Naive B cell (primary cell): ENCODE data around the gene VPS13A. TPM values are rescaled to one million over a fixed set of nuclear protein-coding genes. Genes with fewer than 3 reads are reported as not detected.
"Not testable (repeated sequence)": the region's sequence is repeated elsewhere in the genome, so short reads cannot be mapped to it uniquely, and the experiment has no call there.

Source experiments
- ATAC-seq, 2 donors: fragments of 150-1000 bp; cut with Tn5 transposase; 2 replicates each; pipeline ENCODE4 v1.10.0; 2021; ENCODE audit warnings: low read depth in 2 of 2, mild to moderate bottlenecking in 2 of 2, moderate library complexity in 2 of 2
- DNase-seq: peaks from one replicate; pipeline ENCODE4 v3.0.0; 2022
- H3K27ac Mint-ChIP-seq, 6 donors: one replicate each; pipeline ENCODE4 v1.8.0; 2020 to 2022; ENCODE audit warnings: mild to moderate bottlenecking in 6 of 6, mixed read lengths in 6 of 6, moderate library complexity in 5 of 6, inconsistent platforms in 2 of 6
- H3K27me3 Mint-ChIP-seq, 3 donors: one replicate each; pipeline ENCODE4 v1.8.0; 2021 to 2022; ENCODE audit warnings: mixed read lengths in 3 of 3, mild to moderate bottlenecking in 1 of 3
- H3K36me3 Mint-ChIP-seq, 2 donors: one replicate each; pipeline ENCODE4 v1.8.0; 2020 to 2022; ENCODE audit warnings: mixed read lengths in 2 of 2, inconsistent platforms in 1 of 2, mild to moderate bottlenecking in 1 of 2
- H3K4me1 Mint-ChIP-seq, 3 donors: one replicate each; pipeline ENCODE4 v1.8.0; 2020 to 2022; ENCODE audit warnings: mixed read lengths in 3 of 3, inconsistent platforms in 1 of 3, mild to moderate bottlenecking in 1 of 3, moderate library complexity in 1 of 3
- H3K4me3 Mint-ChIP-seq, 8 donors: one replicate each; pipeline ENCODE4 v1.8.0; 2020 to 2022; ENCODE audit warnings: mild to moderate bottlenecking in 8 of 8, mixed read lengths in 8 of 8, moderate library complexity in 8 of 8, inconsistent platforms in 2 of 8
- H3K9me3 Mint-ChIP-seq, 7 donors: one replicate each; pipeline ENCODE4 v1.8.0; 2020 to 2022; ENCODE audit warnings: mixed read lengths in 7 of 7, mild to moderate bottlenecking in 5 of 7, inconsistent platforms in 2 of 7, moderate library complexity in 1 of 7
- polyA plus RNA-seq, 6 donors: library from polyadenylated mRNA; unstranded; fragments of 300-500 nt; fragmentation: Illumina TruSeq; gene quantifications; one replicate each; pipeline ENCODE4 v1.2.3, GENCODE V29; 2021; ENCODE audit warnings: low read depth in 6 of 6

Gene VPS13A
- polyA plus RNA-seq, 6 donors from 2014 or later, result 0.83 to 4.4 (median 3.6) TPM

DNA sequence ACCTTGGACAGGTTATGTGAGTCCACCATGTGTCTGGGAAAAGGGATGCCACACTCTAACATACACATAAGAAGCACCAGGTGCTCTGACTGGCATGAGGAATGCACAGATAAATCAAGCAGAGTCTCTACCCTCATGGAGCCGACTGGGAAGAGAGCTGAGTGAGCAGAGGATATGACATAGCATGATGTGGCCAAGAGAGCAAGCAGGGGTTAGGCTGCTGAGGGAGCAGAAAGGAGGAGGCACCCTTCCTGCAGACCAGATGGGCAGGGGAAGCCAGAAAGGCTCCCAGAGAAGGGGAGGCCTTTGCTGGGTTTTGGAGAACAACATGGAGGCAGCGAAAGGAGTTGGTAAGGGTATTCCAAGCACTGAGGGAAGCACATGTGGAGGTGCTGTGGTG is 247.7 kb downstream of the VPS13A start:
- Mint-ChIP-seq H3K4me3 (no peak overlapping the region), H3K36me3 (no peaks in the 10 kb centered on the region), H3K27me3 (peaks cover 0 to 7% (median 0%) of the 10 kb centered on the region in 3 donors), H3K9me3 (peaks cover 0 to 2% (median 0%) of the 10 kb centered on the region in 7 donors), H3K27ac (no peak overlapping the region), H3K4me1 (no peaks in the 10 kb centered on the region)
- no peak for ATAC-seq
- no peak for DNase-seq

GRCh38 chr9:77426712-77427111 is 249.4 kb downstream of the VPS13A start:
- H3K27me3 Mint-ChIP-seq, result peaks cover 0 to 12% (median 0%) of the 10 kb centered on the region in 3 donors
- ATAC-seq (no peak), DNase-seq (no peak)
- no peak overlapping the region for H3K4me3 Mint-ChIP-seq
- no peaks in the 10 kb centered on the region for H3K4me1 Mint-ChIP-seq
- no peak overlapping the region for H3K27ac Mint-ChIP-seq
- peaks cover 0 to 2% (median 0%) of the 10 kb centered on the region in 7 donors for H3K9me3 Mint-ChIP-seq
- H3K36me3 Mint-ChIP-seq, result no peaks in the 10 kb centered on the region

GRCh38 chr9:77427256-77427927 is 250.1 kb downstream of the VPS13A start:
- Mint-ChIP-seq H3K27ac (no peak overlapping the region), H3K4me3 (no peak overlapping the region), H3K27me3 (peaks cover 0 to 12% (median 0%) of the 10 kb centered on the region in 3 donors), H3K4me1 (no peaks in the 10 kb centered on the region), H3K36me3 (no peaks in the 10 kb centered on the region), H3K9me3 (peaks cover 0 to 2% (median 0%) of the 10 kb centered on the region in 7 donors)
- ATAC-seq (no peak), DNase-seq (no peak)

- ATAC-seq, result no peak
- peaks cover 0 to 6% (median 3%) of the 10 kb centered on the region in 3 donors for H3K4me1 Mint-ChIP-seq
These were observed 252.6 kb downstream of the VPS13A start for GRCh38 chr9:77429928-77430327.

DNA sequence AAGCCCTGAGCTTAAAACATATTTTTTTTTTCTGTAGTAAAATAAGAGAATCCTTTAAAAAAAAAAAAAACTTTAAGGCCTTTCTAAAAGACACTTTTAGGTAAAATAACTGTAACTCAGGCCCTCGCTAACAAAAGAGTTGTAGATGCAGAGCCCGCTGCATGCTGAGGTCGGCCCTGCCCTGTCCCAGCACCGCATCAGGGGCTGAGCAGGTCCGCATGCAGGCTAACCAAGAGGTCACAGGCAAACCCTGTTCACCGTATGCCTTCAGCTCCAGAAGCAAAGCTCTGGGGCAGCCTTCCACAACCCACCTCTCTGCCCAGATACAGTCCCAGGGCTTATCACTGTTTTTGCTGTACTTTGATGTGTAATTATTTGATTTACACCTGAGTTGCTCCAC is 254.7 kb downstream of the VPS13A start:
- DNase-seq, result no peak
- H3K27me3 Mint-ChIP-seq, result peaks cover 6 to 15% (median 9%) of the 10 kb centered on the region in 3 donors
- no peak overlapping the region for H3K27ac Mint-ChIP-seq
- no peak overlapping the region for H3K4me3 Mint-ChIP-seq
- no peaks in the 10 kb centered on the region for H3K9me3 Mint-ChIP-seq
- no peak for ATAC-seq
- no peaks in the 10 kb centered on the region for H3K36me3 Mint-ChIP-seq
- peaks cover 0 to 6% (median 3%) of the 10 kb centered on the region in 3 donors for H3K4me1 Mint-ChIP-seq

More at GRCh38 chr9:77429928-77430327, 252.6 kb downstream of the VPS13A start:
- Mint-ChIP-seq H3K27me3 (peaks cover 6 to 12% (median 8%) of the 10 kb centered on the region in 3 donors), H3K36me3 (no peaks in the 10 kb centered on the region), H3K4me3 (no peak overlapping the region), H3K27ac (no peak overlapping the region), H3K9me3 (no peaks in the 10 kb centered on the region)
- no peak for DNase-seq

GRCh38 chr9:77433675-77434445 is 256.5 kb downstream of the VPS13A start:
- Mint-ChIP-seq H3K27ac (peak overlapping the region in 1 of 6 donors; percentile 2), H3K9me3 (peaks cover 0 to 4% (median 0%) of the 10 kb centered on the region in 7 donors), H3K27me3 (peaks cover 11 to 23% (median 14%) of the 10 kb centered on the region in 3 donors), H3K4me3 (no peak overlapping the region), H3K4me1 (peaks cover 0 to 6% (median 3%) of the 10 kb centered on the region in 3 donors), H3K36me3 (no peaks in the 10 kb centered on the region)
- DNase-seq (peak; percentile 6), ATAC-seq (peak; percentile 64 to 70)

DNA sequence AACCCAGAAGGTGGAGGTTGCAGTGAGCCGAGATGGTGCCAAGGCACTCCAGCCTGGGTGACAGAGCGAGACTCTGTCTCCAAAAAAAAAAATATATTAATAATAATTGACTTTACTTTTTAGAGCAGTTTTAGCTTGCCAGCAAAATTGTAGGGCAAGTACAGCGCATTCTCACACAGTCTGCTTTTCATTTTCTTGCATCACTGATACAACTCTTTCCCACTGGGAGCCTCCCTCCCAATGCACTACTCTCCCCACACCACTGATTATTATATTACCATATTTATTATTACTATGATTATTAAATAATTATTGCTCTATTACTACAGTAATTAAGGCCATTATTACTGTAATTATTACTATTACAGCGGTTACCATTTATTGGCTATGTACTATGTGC is 257.9 kb downstream of the VPS13A start:
- Mint-ChIP-seq H3K4me3 (no peak overlapping the region), H3K4me1 (peaks cover 0 to 6% (median 3%) of the 10 kb centered on the region in 3 donors), H3K27me3 (peaks cover 11 to 23% (median 14%) of the 10 kb centered on the region in 3 donors), H3K9me3 (peaks cover 0 to 4% (median 0%) of the 10 kb centered on the region in 7 donors), H3K27ac (no peak overlapping the region), H3K36me3 (no peaks in the 10 kb centered on the region)
- no peak for DNase-seq
- ATAC-seq, result no peak

DNA sequence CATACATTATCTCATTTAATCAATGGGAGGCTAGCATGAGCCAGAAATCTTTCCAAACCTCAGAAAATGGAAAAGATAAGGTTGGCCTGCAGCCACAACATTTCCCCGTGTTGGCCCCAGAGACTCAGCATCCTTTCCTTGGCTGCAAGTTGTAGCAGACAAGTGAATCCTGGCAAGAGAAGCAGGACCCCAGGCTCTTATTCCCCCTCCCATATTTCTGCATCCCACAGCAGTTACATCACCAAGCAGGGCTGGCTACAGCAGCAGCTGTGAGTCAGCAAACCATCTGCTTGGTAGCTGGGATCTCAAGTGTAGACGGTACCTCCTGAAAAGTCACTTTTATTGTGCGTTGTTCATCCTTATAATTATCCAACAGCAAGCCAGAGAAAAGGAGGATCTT is 258.4 kb downstream of the VPS13A start:
- H3K36me3 Mint-ChIP-seq, result no peaks in the 10 kb centered on the region
- H3K27me3 Mint-ChIP-seq, result peaks cover 11 to 23% (median 11%) of the 10 kb centered on the region in 3 donors
- ATAC-seq, result no peak
- no peak for DNase-seq
- H3K4me1 Mint-ChIP-seq, result peaks cover 0 to 6% (median 3%) of the 10 kb centered on the region in 3 donors
- no peak overlapping the region for H3K27ac Mint-ChIP-seq
- H3K4me3 Mint-ChIP-seq, result no peak overlapping the region
- H3K9me3 Mint-ChIP-seq, result peaks cover 0 to 4% (median 0%) of the 10 kb centered on the region in 7 donors

DNA sequence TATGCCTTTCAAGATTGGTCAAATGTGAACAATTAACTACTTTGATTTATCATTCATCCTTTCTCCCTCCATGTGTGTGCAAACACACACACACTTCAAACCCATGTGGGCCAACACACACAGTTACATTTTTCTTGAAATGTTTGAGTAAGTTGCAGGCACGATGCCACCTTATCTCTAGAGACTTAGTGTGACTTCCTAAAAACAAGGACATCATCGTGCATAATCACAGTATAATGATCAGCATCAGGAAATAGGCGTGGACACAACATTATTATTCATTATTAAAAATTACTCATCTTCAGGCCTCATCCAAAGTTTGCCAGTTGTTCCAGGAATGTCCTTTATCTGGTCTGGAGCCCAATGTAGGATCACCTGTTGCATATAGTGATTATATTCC is 261.3 kb downstream of the VPS13A start:
- Mint-ChIP-seq H3K27me3 (peaks cover 8 to 20% (median 9%) of the 10 kb centered on the region in 3 donors), H3K36me3 (no peaks in the 10 kb centered on the region), H3K4me3 (no peak overlapping the region), H3K27ac (no peak overlapping the region), H3K9me3 (peaks cover 0 to 4% (median 0%) of the 10 kb centered on the region in 7 donors), H3K4me1 (peaks cover 0 to 5% (median 3%) of the 10 kb centered on the region in 3 donors)
- DNase-seq, result no peak
- no peak for ATAC-seq

- Mint-ChIP-seq H3K4me3 (no peak overlapping the region), H3K9me3 (peaks cover 0 to 4% (median 0%) of the 10 kb centered on the region in 7 donors), H3K36me3 (no peaks in the 10 kb centered on the region), H3K27ac (no peak overlapping the region), H3K27me3 (peaks cover 10 to 15% (median 11%) of the 10 kb centered on the region in 3 donors), H3K4me1 (no peaks in the 10 kb centered on the region)
- DNase-seq (no peak), ATAC-seq (no peak)
These were observed 262.7 kb downstream of the VPS13A start for GRCh38 chr9:77440057-77440456.

GRCh38 chr9:77441124-77441523 is 263.8 kb downstream of the VPS13A start:
- H3K27ac Mint-ChIP-seq, DNase-seq, H3K4me3 Mint-ChIP-seq, H3K9me3 Mint-ChIP-seq, H3K36me3 Mint-ChIP-seq, H3K4me1 Mint-ChIP-seq, ATAC-seq: not testable (repeated sequence)
- H3K27me3 Mint-ChIP-seq, result peaks cover 10 to 15% (median 11%) of the 10 kb centered on the region in 3 donors

DNA sequence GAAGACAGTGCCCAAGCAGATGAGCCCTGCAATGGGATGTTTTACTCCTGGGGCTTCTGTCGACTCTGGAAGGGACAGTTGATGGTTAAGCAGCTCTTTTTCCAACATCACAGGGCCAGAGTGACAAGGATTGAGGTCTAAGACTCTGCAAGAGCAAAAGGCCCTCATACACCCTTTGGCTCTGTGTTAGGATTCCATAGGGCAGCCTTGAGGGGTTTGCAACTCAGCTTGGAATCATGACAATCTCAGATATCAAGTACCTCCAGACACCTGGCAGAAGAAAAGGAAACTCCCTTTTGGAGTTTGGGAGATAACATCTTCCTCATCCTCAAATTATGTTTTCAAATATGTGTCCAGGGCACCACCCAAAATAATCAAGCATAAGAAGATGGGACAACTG is 265.1 kb downstream of the VPS13A start:
- DNase-seq, result no peak
- no peak for ATAC-seq
- Mint-ChIP-seq H3K36me3 (peaks cover 0 to 3% of the 10 kb centered on the region in 2 donors), H3K27ac (no peak overlapping the region), H3K27me3 (peaks cover 7 to 13% (median 10%) of the 10 kb centered on the region in 3 donors), H3K9me3 (peaks cover 0 to 5% (median 3%) of the 10 kb centered on the region in 7 donors), H3K4me3 (no peak overlapping the region), H3K4me1 (no peaks in the 10 kb centered on the region)

DNA sequence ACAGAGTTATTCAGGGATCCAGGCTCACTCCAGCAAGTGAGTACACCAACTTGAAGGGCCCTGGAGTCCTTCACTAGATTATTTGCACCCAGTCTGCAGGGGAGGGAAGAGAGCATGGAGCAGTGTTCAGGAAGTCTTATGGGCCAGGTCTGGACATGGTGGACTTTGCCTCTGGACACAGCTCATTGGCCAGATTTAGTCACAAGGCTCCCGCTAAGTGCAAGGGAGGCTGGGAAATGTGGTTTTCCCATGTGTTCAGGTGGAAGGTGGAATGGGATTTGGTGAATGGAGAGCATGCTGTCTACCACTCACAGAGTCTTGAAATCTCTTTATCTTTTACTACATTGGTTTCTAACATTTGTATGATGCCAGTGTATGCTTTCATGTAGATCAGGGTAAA is 270.3 kb downstream of the VPS13A start:
- no peak for ATAC-seq
- no peak overlapping the region for H3K4me3 Mint-ChIP-seq
- no peak overlapping the region for H3K27ac Mint-ChIP-seq
- peaks cover 0 to 7% of the 10 kb centered on the region in 2 donors for H3K36me3 Mint-ChIP-seq
- no peak for DNase-seq
- H3K9me3 Mint-ChIP-seq, result peaks cover 0 to 11% (median 6%) of the 10 kb centered on the region in 7 donors
- no peaks in the 10 kb centered on the region for H3K4me1 Mint-ChIP-seq
- H3K27me3 Mint-ChIP-seq, result peaks cover 5 to 20% (median 8%) of the 10 kb centered on the region in 3 donors
